Thyroid gland (tissue), 4 donors: ENCODE data around the gene MYOG. TPM values are rescaled to one million over a fixed set of nuclear protein-coding genes. Genes with fewer than 3 reads are reported as not detected.

Experiments used
- DNase-seq, 2 donors: peaks; one replicate each; pipeline ENCODE4 v3.0.0-alpha.2; 2019
- H3K27ac ChIP-seq, 3 donors: fragments of 200-600 bp; sonication (generic); 1 replicate in 2 of 3; 2 replicates in 1 of 3; pipeline ENCODE4 v1.5.1; 2016 to 2019; ENCODE audit warnings: mild to moderate bottlenecking in 1 of 3, moderate library complexity in 1 of 3
- H3K27me3 ChIP-seq: fragments of 200-600 bp; sonication (generic); one replicate; pipeline ENCODE4 v1.5.1; 2019
- H3K36me3 ChIP-seq, 2 donors: fragments of 200-600 bp; sonication (generic); one replicate each; pipeline ENCODE4 v1.5.1; 2016 to 2019
- H3K4me1 ChIP-seq, 2 donors: fragments of 200-600 bp; sonication (generic); one replicate each; pipeline ENCODE4 v1.5.1; 2017 to 2019
- H3K4me3 ChIP-seq, 3 donors: fragments of 200-600 bp; sonication (generic); replicated peaks in 1 of 3; 1 replicate in 2 of 3; 2 replicates in 1 of 3; pipeline ENCODE4 v1.5.1; 2016; ENCODE audit warnings: mild to moderate bottlenecking in 1 of 3
- H3K9me3 ChIP-seq: fragments of 200-600 bp; sonication (generic); one replicate; pipeline ENCODE4 v1.5.1; 2017
- CTCF ChIP-seq, 6 experiments: fragments of 200-600 bp in 3 of 6; fragments of 450-650 bp in 3 of 6; sonication (generic) in 3 of 6; IDR thresholded peaks; one replicate each; pipeline ENCODE4 v1.5.1; 2016 to 2019; ENCODE audit warnings: antibody characterized with exemption in 6 of 6, mild to moderate bottlenecking in 2 of 6, inconsistent platforms in 1 of 6, moderate library complexity in 1 of 6
- POLR2A ChIP-seq, 2 donors: fragments of 450-650 bp; IDR thresholded peaks; one replicate each; pipeline ENCODE4 v1.6.1; 2017; ENCODE audit warnings: antibody characterized with exemption in 2 of 2, mild to moderate bottlenecking in 2 of 2, moderate library complexity in 1 of 2
- WGBS, 2 donors: methylation state at CpG; one replicate each; pipeline ENCODE4 v1.1.5; 2017; 5-methylcytosine and 5-hydroxymethylcytosine counted together
- intact Hi-C: fragments of 100-400 bp; cut with DNase I; formaldehyde crosslinking; loops from one replicate; pipeline ENCODE4 v1.15.1; 2023
- total RNA-seq, 4 donors: library from RNA; depleted of rRNA; stranded (reverse); fragments of >200 nt; gene quantifications; one replicate each; pipeline ENCODE4 v1.2.3, GENCODE V29; 2016

Gene MYOG
- total RNA-seq, 4 donors from 2014 or later = not detected

DNA sequence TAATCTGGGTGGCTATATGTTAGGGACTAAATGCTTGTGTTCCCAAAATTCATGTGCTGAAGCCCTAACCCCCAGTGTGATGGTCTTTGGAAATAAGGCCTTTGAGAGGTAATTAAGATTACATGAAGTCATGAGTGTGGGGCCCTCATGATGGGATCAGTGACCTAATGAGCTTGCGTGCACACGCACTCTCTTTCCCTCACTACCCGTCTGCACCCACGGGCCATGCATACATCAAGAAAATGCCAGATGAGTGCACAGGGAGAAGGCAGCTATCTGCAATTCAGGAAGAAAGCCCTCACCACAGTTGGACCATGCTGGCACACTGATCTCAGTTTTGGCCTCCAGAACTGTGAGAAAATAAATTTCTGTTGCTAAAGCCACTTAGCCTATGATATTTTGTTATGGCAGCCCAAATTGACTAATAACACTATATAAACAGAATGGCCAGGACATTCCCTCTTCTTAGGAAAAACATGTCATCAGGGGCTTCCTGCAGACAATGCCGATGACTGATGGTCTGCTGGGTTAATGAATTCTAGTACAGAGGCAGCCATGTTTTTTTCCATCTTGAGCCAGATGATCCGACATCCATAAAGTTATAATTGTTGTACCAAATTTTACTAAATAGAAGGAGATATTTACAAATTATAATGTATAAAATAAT lies 18.1 kb upstream of the MYOG start:
- no peaks in the 10 kb centered on the region for H3K27me3 ChIP-seq

GRCh38 chr1:203103216-203103615 lies 17.4 kb upstream of the MYOG start:
- no peak for DNase-seq
- Histone ChIP-seq H3K36me3 (no peaks in the 10 kb centered on the region), H3K9me3 (peaks cover 4% of the 10 kb centered on the region), H3K4me3 (no peak overlapping the region), H3K27me3 (no peaks in the 10 kb centered on the region), H3K27ac (no peak overlapping the region), H3K4me1 (no peaks in the 10 kb centered on the region)
- no peak for TF ChIP-seq POLR2A (IDR thresholded peaks at IDR 0.05)
- intact Hi-C loops = no loop called here
- WGBS, 2 donors = 72 to 80% methylated on average over 4 of the region's 4 CpGs

More for the DNA sequence above, 18.1 kb upstream of the MYOG start:
- no peak for DNase-seq
- intact Hi-C loops = no loop called here
- 85% methylated on average over 6 of the region's 6 CpGs for WGBS, 2 donors
- TF ChIP-seq POLR2A (IDR thresholded peaks at IDR 0.05) = no peak
- no peak for TF ChIP-seq CTCF (IDR thresholded peaks at IDR 0.05)
- no peak overlapping the region for H3K27ac ChIP-seq
- H3K4me3 ChIP-seq = no peak overlapping the region
- H3K4me1 ChIP-seq = no peaks in the 10 kb centered on the region
- H3K9me3 ChIP-seq = peaks cover 4% of the 10 kb centered on the region
- H3K36me3 ChIP-seq = no peaks in the 10 kb centered on the region

DNA sequence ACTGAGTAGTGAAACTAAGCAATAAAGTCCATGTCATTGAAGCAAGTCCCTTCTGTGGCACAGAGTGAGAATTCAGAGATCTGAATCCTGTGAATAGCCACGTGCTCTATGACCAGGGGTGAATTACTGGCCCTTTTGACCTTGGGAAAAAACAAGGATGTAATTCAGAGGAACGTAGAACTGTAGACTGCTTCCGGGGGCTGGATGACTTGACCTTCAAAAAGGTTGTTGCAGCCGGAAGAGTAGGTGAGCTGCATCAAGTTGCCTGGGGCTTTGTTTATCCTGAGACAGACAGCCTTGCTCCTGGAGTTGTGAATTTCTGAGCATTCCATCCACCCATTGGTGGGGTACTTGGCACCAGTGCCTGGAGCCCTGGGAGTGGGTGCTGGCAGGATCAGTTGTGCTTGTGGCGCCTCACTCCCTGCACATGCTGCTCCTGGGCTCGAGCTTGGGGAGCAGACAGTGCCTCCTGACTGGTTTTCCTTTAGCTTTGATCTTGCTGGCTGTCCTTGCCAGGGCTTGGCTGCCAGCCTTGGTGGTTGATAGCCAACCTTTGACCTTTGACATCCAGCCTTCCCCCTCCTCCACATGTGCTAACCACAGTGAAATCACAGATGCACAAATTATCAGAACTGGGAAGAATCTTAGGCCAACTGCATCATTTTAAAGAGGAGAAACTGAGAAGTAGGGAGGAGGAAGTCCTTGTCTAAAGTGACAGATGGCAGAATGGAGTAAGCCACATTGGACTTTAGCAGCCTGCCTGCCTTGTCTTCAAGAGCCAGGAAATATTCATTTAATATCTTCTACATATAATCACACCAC lies 16.2 kb upstream of the MYOG start:
- Histone ChIP-seq H3K4me1 (no peaks in the 10 kb centered on the region), H3K27me3 (no peaks in the 10 kb centered on the region), H3K9me3 (peaks cover 4% of the 10 kb centered on the region), H3K4me3 (no peak overlapping the region), H3K27ac (no peak overlapping the region), H3K36me3 (no peaks in the 10 kb centered on the region)
- no peak for DNase-seq
- intact Hi-C loops = no loop called here
- WGBS, 2 donors = 63 to 77% methylated on average over 6 of the region's 6 CpGs
- TF ChIP-seq CTCF (IDR thresholded peaks at IDR 0.05) = no peak
- no peak for TF ChIP-seq POLR2A (IDR thresholded peaks at IDR 0.05)

- intact Hi-C loops = no loop called here
- TF ChIP-seq CTCF (IDR thresholded peaks at IDR 0.05) = no peak
- TF ChIP-seq POLR2A (IDR thresholded peaks at IDR 0.05) = no peak
These were observed 14.7 kb upstream of the MYOG start for GRCh38 chr1:203100516-203100869.

GRCh38 chr1:203099805-203100515 lies 14.1 kb upstream of the MYOG start:
- TF ChIP-seq CTCF (IDR thresholded peaks at IDR 0.05) = no peak
- TF ChIP-seq POLR2A (IDR thresholded peaks at IDR 0.05) = no peak
- DNase-seq = no peak
- intact Hi-C loops = no loop called here
- Histone ChIP-seq H3K36me3 (no peaks in the 10 kb centered on the region), H3K4me3 (no peak overlapping the region), H3K27ac (no peak overlapping the region), H3K9me3 (no peaks in the 10 kb centered on the region), H3K27me3 (no peaks in the 10 kb centered on the region), H3K4me1 (no peaks in the 10 kb centered on the region)
- 82 to 88% methylated on average over 6 to 7 of the region's 7 CpGs for WGBS, 2 donors

More at GRCh38 chr1:203100516-203100869, 14.7 kb upstream of the MYOG start:
- Histone ChIP-seq H3K36me3 (no peaks in the 10 kb centered on the region), H3K27ac (no peak overlapping the region), H3K4me1 (no peaks in the 10 kb centered on the region), H3K4me3 (no peak overlapping the region), H3K27me3 (no peaks in the 10 kb centered on the region), H3K9me3 (no peaks in the 10 kb centered on the region)
- DNase-seq = no peak
